Right lobe of liver (tissue), 6 donors: Measurements from ENCODE around the gene PYCR2. TPM values are rescaled to one million over a fixed set of nuclear protein-coding genes. Genes with fewer than 3 reads are reported as not detected.

Experiments
- ATAC-seq, 4 donors: fragments of 200-7000 bp; cut with Tn5 transposase; one replicate each; pipeline ENCODE4 v1.9.1; 2020; ENCODE audit warnings: mild to moderate bottlenecking in 4 of 4, moderate library complexity in 4 of 4
- DNase-seq, 3 donors: peaks; one replicate each; pipeline ENCODE4 v3.0.0-alpha.2; 2020
- H3K27ac ChIP-seq, 3 donors: fragments of 200-600 bp; one replicate each; pipeline ENCODE4 v1.8.0; 2022
- H3K27me3 ChIP-seq, 2 donors: fragments of 200-600 bp; one replicate each; pipeline ENCODE4 v1.8.0; 2022
- H3K36me3 ChIP-seq, 4 donors: fragments of 200-600 bp; sonication (generic) in 1 of 4; one replicate each; pipeline versions ENCODE4 v1.5.1 to v1.8.0; 2017 to 2022; ENCODE audit warnings: control low read depth in 1 of 4
- H3K4me1 ChIP-seq, 4 donors: fragments of 200-600 bp; sonication (generic) in 1 of 4; one replicate each; pipeline versions ENCODE4 v1.5.1 to v1.8.0; 2017 to 2022; ENCODE audit warnings: control low read depth in 1 of 4
- H3K4me3 ChIP-seq, 3 donors: fragments of 200-600 bp; one replicate each; pipeline ENCODE4 v1.8.0; 2022
- H3K9me3 ChIP-seq, 4 donors: fragments of 200-600 bp; sonication (generic) in 1 of 4; one replicate each; pipeline versions ENCODE4 v1.5.1 to v1.8.0; 2017 to 2022; ENCODE audit warnings: control low read depth in 1 of 4
- POLR2A ChIP-seq: fragments of 450-650 bp; IDR thresholded peaks from one replicate; pipeline ENCODE4 v1.6.1; 2017; ENCODE audit warnings: antibody characterized with exemption, mild to moderate bottlenecking
- WGBS: methylation state at CpG from one replicate; pipeline ENCODE4 v1.1.6; 2018; ENCODE audit warnings: low coverage, low lambda C conversion rate; ENCODE audit not compliant: insufficient coverage; ENCODE audit errors: missing lambda C conversion rate; 5-methylcytosine and 5-hydroxymethylcytosine counted together
- intact Hi-C, 2 donors: fragments of 100-400 bp; cut with DNase I; formaldehyde crosslinking; loops; one replicate each; pipeline versions ENCODE4 v1.11.2 to v1.14.1; 2022
- total RNA-seq, 6 experiments: library from RNA; depleted of rRNA in 2 of 6; stranded (reverse); fragments of >200 nt in 2 of 6; fragmentation: NEBNext Ultra II Directional in 3 of 6; extraction: Animal tissue kit (Norgen Biotek cat#: 25700) in 3 of 6; gene quantifications; one replicate each; pipeline versions ENCODE4 v1.1.0 to v1.2.4, GENCODE V29; 2016 to 2023
- TF ChIP-seq, protein P1 (sequence below), 4 donors: fragments of 200-600 bp in 3 of 4; fragments of 450-650 bp in 1 of 4; IDR thresholded peaks; one replicate each; pipeline versions ENCODE4 v1.5.1 to v1.8.0; 2016 to 2022; ENCODE audit warnings: antibody characterized with exemption in 4 of 4, mild to moderate bottlenecking in 2 of 4
- donor health status: DM: no; HTN: yes; CAD: no.
- donor health status: DM: no; HTN: no; CAD: no.
- donor health status: DM: no; HTN: no; CAD: no.
- donor health status: DM: no; HTN: yes; CAD: no.
- donor health status: DM: no; HTN: yes; CAD: no.

The PYCR2 gene
- total RNA-seq, 6 experiments from 2014 or later, result 20.0 to 42.6 (median 24.9) TPM

DNA sequence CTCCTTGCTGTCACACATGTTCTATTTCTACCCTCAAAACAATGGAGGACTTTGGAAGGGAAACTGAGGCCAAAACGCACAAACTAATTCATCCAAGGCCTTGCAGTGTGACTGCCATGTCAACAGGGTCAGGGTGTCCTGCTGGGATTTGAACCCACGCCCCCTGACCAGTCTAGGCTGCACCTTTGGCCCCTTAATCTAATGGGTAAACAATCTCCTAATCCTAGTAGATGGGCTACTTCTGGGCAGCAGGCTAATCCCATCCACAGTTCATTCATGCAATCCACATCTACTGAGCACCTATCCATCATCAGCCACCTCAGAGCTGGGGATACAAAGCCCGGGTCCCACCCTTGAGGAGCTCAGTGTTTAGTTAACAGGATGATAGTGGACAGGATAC is 34.0 kb upstream of the PYCR2 start:
- Histone ChIP-seq H3K36me3 (no peaks in the 10 kb centered on the region), H3K4me3 (no peak overlapping the region), H3K27me3 (no peaks in the 10 kb centered on the region), H3K27ac (no peak overlapping the region), H3K9me3 (no peaks in the 10 kb centered on the region), H3K4me1 (no peaks in the 10 kb centered on the region)
- ATAC-seq (no peak), DNase-seq (no peak)
- intact Hi-C loops, result no loop called here
- WGBS, result 0% methylated on average over 1 of the region's 3 CpGs
- TF ChIP-seq POLR2A, result no peak
- TF ChIP-seq, protein P1, sequence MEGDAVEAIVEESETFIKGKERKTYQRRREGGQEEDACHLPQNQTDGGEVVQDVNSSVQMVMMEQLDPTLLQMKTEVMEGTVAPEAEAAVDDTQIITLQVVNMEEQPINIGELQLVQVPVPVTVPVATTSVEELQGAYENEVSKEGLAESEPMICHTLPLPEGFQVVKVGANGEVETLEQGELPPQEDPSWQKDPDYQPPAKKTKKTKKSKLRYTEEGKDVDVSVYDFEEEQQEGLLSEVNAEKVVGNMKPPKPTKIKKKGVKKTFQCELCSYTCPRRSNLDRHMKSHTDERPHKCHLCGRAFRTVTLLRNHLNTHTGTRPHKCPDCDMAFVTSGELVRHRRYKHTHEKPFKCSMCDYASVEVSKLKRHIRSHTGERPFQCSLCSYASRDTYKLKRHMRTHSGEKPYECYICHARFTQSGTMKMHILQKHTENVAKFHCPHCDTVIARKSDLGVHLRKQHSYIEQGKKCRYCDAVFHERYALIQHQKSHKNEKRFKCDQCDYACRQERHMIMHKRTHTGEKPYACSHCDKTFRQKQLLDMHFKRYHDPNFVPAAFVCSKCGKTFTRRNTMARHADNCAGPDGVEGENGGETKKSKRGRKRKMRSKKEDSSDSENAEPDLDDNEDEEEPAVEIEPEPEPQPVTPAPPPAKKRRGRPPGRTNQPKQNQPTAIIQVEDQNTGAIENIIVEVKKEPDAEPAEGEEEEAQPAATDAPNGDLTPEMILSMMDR (IDR thresholded peaks at IDR 0.05), result no peak

DNA sequence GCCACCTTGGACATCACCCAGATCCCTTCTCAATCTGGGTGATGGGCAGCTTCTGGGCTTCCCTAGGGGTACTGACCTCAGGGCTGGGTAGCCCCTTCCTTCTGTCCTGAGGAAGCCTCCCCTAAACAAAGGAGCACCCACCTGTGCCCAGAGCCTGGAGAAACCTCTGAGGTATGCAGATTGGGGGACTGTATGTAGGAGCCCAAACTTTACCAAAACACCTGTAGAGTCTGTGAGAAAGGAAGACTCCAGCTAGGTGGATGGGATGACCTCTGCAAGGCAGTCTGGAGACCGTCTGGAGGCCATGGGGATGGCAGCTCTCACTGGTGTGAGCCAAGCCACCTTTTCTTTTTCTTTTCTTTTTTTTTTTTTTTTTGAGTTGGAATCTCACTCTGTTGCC is 30.7 kb upstream of the PYCR2 start:
- Histone ChIP-seq H3K4me1 (no peaks in the 10 kb centered on the region), H3K27ac (no peak overlapping the region), H3K27me3 (no peaks in the 10 kb centered on the region), H3K36me3 (no peaks in the 10 kb centered on the region), H3K9me3 (no peaks in the 10 kb centered on the region), H3K4me3 (no peak overlapping the region)
- ATAC-seq (no peak), DNase-seq (no peak)
- 63% methylated on average over 1 of the region's 1 CpG for WGBS
- TF ChIP-seq, protein P1 (IDR thresholded peaks at IDR 0.05), result no peak
- no peak for TF ChIP-seq POLR2A
- intact Hi-C loops, result no loop called here

DNA sequence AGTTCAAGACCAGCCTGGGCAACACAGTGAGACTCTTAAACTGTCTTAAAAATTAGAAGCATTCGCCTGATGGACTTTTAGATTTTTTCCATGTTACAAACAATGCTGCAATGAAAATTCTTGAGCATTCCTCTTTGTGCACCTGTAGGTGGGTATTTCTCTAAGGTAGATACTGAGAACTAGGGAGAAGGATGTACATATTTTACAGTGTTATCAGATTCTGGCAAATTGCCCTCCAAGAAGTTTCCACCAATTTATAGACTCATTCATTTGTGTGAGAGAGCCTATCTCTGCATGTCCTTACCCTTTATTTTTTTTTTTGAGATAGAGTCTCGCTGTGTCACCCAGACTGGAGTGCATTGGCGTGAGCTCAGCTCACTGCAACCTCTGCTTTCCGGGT is 29.3 kb upstream of the PYCR2 start:
- Histone ChIP-seq H3K27me3 (no peaks in the 10 kb centered on the region), H3K4me1 (no peaks in the 10 kb centered on the region), H3K9me3 (no peaks in the 10 kb centered on the region), H3K36me3 (no peaks in the 10 kb centered on the region), H3K4me3 (no peak overlapping the region), H3K27ac (no peak overlapping the region)
- 89% methylated on average over 4 of the region's 4 CpGs for WGBS
- intact Hi-C loops, result no loop called here
- no peak for DNase-seq
- TF ChIP-seq POLR2A, result no peak
- TF ChIP-seq, protein P1 (IDR thresholded peaks at IDR 0.05), result no peak
- ATAC-seq, result no peak

DNA sequence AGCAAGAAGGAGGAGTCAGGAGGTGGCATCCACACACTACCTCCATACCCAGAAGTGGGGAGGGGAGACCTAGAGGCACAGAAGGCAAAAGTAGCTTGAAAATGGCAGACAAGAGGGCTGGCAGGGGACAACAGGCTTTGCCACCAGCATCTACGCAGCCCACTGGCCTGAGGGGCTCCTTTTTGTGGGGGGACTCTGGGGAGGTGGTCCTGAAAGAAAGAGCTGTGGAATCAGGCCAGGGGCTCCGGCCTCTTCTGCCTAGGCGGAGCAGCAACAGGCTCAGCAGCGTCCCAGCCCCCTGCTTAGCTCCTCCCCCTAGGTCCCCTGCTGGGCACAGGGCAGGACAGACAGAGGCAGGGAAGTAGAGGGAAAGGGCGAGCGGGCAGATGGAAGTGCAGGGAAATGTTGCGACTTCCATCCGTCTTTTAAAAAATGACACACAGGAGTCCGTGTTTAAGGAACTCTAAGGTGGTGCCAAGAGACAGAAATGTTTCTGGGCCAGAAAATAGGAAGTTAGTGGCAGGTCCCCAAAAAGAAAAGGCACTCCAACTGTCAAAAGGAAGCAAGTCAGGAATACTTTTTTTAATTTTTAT is 27.0 kb upstream of the PYCR2 start:
- TF ChIP-seq, protein P1 (IDR thresholded peaks at IDR 0.05), result no peak
- TF ChIP-seq POLR2A, result no peak
- Histone ChIP-seq H3K4me3 (no peak overlapping the region), H3K9me3 (no peaks in the 10 kb centered on the region), H3K27me3 (no peaks in the 10 kb centered on the region), H3K27ac (no peak overlapping the region), H3K4me1 (no peaks in the 10 kb centered on the region), H3K36me3 (no peaks in the 10 kb centered on the region)
- WGBS, result 48% methylated on average over 7 of the region's 9 CpGs
- DNase-seq, result no peak
- ATAC-seq, result peak in 1 of 4 donors; percentile 34
- intact Hi-C loops, result no loop called here

DNA sequence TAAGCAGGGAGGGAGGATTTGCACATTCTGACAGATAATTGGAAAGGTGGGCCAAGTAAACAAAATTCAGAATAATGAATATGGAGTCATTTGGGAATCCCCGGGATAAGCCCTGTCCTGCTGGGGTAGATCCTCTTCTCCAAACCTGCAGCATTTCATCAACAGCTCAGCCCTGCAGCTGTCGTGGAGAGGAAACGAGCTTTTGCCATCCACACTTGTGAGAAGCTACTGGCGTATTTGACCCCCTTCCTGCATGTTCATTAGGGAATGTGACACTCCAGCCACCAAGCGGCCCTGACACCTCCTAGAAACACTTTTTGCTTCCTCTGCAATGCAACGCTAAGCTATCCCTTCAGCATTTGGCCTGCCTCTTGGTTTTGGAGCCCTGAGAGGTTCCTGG is 25.0 kb upstream of the PYCR2 start:
- H3K4me1 ChIP-seq, result no peaks in the 10 kb centered on the region
- H3K4me3 ChIP-seq, result no peak overlapping the region
- H3K27me3 ChIP-seq, result no peaks in the 10 kb centered on the region
- no peaks in the 10 kb centered on the region for H3K36me3 ChIP-seq
- 45% methylated on average over 2 of the region's 6 CpGs for WGBS
- ATAC-seq (no peak), DNase-seq (no peak)
- no peaks in the 10 kb centered on the region for H3K9me3 ChIP-seq
- H3K27ac ChIP-seq, result no peak overlapping the region
- no peak for TF ChIP-seq POLR2A
- TF ChIP-seq, protein P1 (IDR thresholded peaks at IDR 0.05), result no peak
- intact Hi-C loops, result no loop called here
